Mesothelial cell of epicardium (in vitro differentiated cells): ENCODE measurements around the gene LHFPL6. TPM values are rescaled to one million over a fixed set of nuclear protein-coding genes. Genes with fewer than 3 reads are reported as not detected.

ENCODE experiments used
- DNase-seq, 2 experiments: peaks; one replicate each; pipeline ENCODE4 v3.0.0; 2021; ENCODE audit warnings: low spot score in 2 of 2; ENCODE audit not compliant: unreplicated experiment in 2 of 2
- H3K27ac Mint-ChIP-seq: 2 replicates; pipeline ENCODE4 v1.8.0; 2021; ENCODE audit warnings: mixed read lengths
- H3K27me3 Mint-ChIP-seq: 2 replicates; pipeline ENCODE4 v1.8.0; 2021; ENCODE audit warnings: low read depth, mixed read lengths
- H3K36me3 Mint-ChIP-seq: 2 replicates; pipeline ENCODE4 v1.8.0; 2021; ENCODE audit warnings: mixed read lengths
- H3K4me1 Mint-ChIP-seq: 2 replicates; pipeline ENCODE4 v1.8.0; 2021; ENCODE audit warnings: mixed read lengths
- H3K4me3 Mint-ChIP-seq: 2 replicates; pipeline ENCODE4 v1.8.0; 2021; ENCODE audit warnings: mild to moderate bottlenecking, moderate library complexity, mixed read lengths
- H3K9me3 Mint-ChIP-seq: 2 replicates; pipeline ENCODE4 v1.8.0; 2021; ENCODE audit warnings: mixed read lengths
- total RNA-seq: library from RNA; stranded (reverse); gene quantifications from 3 replicates; pipeline ENCODE4 v1.2.1, GENCODE V29; 2021
- TF ChIP-seq, protein P1 (sequence below): fragments of 200-600 bp; sonication (generic); IDR thresholded peaks from one replicate; pipeline ENCODE4 v1.5.0; 2021; ENCODE audit warnings: antibody characterized with exemption; ENCODE audit not compliant: unreplicated experiment

Gene LHFPL6
- total RNA-seq, 1 donor from 2014 or later: 18.2 TPM

DNA sequence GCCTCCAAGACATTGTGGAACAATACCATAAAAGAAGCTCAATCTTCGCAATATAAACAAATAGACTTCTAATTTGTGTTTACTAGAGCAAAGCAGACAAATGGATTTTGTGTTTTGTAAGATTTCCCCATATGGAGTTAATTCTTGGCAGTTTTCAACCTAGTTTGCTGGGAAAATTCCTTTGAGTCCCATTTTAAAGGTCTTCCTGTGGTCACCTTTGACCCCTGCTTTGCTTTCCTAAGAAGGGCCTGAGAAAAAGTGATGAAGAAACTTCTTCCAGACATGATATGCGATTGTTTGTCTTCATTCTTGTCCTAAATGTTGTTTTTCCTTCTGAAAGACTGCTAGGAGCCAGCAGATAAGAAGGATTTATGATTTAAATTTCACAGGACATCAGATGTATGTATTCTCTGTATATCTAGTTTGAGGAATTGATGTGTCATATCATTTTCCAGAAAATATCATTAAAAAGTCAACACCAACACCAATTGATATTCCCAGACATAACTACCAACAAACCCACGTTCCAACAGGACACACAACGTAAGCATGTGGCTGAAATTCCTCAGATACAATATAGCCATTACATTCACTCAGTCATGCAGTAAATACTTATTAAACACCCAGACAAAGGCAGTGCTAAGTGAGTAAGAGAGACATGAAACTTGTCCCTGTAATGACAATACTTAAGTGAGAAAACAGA, 276.4 kb downstream of the LHFPL6 start:
- DNase-seq: no peak
- H3K27me3 Mint-ChIP-seq: peaks cover 4% of the 10 kb centered on the region
- H3K9me3 Mint-ChIP-seq: peaks cover 14% of the 10 kb centered on the region
- H3K27ac Mint-ChIP-seq: no peak overlapping the region
- H3K4me3 Mint-ChIP-seq: no peak overlapping the region
- H3K36me3 Mint-ChIP-seq: no peaks in the 10 kb centered on the region
- TF ChIP-seq, protein P1, sequence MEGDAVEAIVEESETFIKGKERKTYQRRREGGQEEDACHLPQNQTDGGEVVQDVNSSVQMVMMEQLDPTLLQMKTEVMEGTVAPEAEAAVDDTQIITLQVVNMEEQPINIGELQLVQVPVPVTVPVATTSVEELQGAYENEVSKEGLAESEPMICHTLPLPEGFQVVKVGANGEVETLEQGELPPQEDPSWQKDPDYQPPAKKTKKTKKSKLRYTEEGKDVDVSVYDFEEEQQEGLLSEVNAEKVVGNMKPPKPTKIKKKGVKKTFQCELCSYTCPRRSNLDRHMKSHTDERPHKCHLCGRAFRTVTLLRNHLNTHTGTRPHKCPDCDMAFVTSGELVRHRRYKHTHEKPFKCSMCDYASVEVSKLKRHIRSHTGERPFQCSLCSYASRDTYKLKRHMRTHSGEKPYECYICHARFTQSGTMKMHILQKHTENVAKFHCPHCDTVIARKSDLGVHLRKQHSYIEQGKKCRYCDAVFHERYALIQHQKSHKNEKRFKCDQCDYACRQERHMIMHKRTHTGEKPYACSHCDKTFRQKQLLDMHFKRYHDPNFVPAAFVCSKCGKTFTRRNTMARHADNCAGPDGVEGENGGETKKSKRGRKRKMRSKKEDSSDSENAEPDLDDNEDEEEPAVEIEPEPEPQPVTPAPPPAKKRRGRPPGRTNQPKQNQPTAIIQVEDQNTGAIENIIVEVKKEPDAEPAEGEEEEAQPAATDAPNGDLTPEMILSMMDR: no peak
- H3K4me1 Mint-ChIP-seq: peaks cover 12% of the 10 kb centered on the region

DNA sequence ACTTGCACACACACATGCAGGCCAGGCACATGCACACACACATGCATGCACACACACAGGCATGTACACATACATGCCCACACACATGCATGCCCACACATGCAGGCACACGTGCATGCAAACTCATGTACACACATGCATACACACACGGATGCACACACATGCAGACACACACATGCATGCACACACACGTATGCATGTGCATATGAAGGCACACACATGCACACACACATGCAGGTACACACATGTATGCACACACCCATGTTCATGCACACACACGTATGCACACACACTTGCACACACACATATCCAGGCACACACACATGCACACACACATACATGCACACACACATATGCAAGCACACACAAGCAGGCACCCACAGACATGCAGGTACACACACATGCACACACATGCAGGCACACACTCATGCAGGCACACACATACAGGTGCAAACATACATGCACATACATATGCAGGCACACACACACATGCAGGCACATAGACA, 278.1 kb downstream of the LHFPL6 start:
- TF ChIP-seq, protein P1: no peak
- Mint-ChIP-seq H3K9me3 (peaks cover 1% of the 10 kb centered on the region), H3K36me3 (no peaks in the 10 kb centered on the region), H3K27me3 (peaks cover 10% of the 10 kb centered on the region), H3K4me3 (no peak overlapping the region), H3K4me1 (peaks cover 12% of the 10 kb centered on the region), H3K27ac (no peak overlapping the region)
- DNase-seq: no peak

DNA sequence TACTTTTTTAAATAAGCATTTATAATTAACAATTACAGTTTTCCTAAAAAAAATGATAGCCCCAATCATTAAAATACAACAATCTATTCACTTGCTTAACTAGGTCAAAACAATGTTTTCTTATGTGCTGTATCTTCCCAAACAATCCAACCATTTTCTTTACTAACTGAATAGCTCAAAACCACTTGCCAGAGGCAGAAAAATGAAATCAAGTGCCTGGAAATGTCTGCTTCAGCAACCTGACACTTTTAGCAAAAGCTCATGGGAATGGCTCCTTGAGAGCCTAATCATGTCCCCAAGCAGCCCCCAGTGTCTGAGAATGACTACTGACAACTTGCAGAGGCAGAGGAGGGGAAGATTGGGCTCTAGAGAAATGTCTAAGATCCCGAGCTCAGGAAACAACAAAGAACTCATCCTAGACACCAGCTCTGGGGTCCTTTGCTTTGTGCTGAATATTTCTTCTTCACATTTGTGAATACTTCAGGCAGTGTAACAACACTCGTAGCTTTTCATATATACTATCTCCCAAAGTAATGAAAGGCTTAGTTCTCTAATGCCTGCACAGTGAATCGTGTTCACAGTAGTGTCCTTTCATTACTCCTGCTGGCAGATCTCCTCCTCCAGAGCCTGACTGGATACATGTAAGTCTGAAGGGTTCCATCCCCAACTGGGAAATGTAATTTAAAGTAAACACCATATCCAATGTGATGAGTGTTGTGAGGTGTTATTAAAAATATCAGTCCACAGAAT, 280.0 kb downstream of the LHFPL6 start:
- Mint-ChIP-seq H3K4me3 (no peak overlapping the region), H3K4me1 (peaks cover 7% of the 10 kb centered on the region), H3K27ac (no peak overlapping the region), H3K36me3 (no peaks in the 10 kb centered on the region), H3K27me3 (peaks cover 16% of the 10 kb centered on the region), H3K9me3 (no peaks in the 10 kb centered on the region)
- TF ChIP-seq, protein P1: no peak
- no peak for DNase-seq

DNA sequence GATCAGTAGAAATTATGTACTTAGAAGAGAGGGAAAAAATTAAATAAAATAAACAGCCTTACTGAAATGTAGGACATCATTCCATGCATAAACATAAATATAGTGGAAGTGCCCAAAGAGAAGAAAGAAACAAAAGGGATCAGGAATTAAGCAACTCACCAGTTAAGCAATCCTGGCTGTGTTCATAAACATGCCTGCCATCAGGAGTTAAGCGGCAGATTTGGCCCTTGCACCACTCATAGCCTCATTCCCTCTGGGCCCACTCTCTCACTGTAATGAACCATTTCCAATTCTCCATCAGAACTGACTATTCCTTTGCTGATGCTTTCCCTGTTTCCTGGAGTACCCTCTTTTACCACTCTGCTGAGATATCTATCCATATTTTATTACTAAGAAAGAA, 281.4 kb downstream of the LHFPL6 start:
- Mint-ChIP-seq H3K9me3 (no peaks in the 10 kb centered on the region), H3K36me3 (no peaks in the 10 kb centered on the region), H3K27me3 (peaks cover 16% of the 10 kb centered on the region), H3K27ac (no peak overlapping the region), H3K4me3 (no peak overlapping the region), H3K4me1 (peaks cover 7% of the 10 kb centered on the region)
- DNase-seq: no peak
- TF ChIP-seq, protein P1: no peak

DNA sequence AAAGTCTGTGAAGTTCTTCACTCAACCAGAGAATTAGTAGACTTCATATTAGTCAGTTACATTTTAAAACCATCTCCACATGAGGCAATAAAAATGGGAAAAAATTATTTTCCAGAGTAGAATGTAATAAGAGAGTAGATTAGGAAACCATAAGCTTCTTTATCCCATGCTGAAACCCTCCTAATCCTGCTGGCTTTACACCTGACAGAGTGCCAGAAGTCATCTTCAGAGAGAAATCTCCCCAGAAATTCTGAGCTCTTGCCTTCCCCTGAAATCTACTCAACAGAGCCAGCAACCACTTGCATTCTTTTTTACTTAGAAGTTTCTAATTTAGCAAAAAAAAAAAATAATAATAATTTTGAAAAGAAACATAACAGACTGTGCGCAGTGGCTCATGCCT, 284.8 kb downstream of the LHFPL6 start:
- H3K27me3 Mint-ChIP-seq: peaks cover 18% of the 10 kb centered on the region
- no peaks in the 10 kb centered on the region for H3K9me3 Mint-ChIP-seq
- DNase-seq: no peak
- H3K36me3 Mint-ChIP-seq: no peaks in the 10 kb centered on the region
- TF ChIP-seq, protein P1: no peak
- no peak overlapping the region for H3K27ac Mint-ChIP-seq
- no peak overlapping the region for H3K4me3 Mint-ChIP-seq
- peaks cover 11% of the 10 kb centered on the region for H3K4me1 Mint-ChIP-seq
